Inflammatory macrophage treated with lipopolysaccharide for 1 hour (primary cell): Measurements from ENCODE around the gene TBC1D3G.
"Not testable (repeated sequence)": the region's sequence is repeated elsewhere in the genome, so short reads cannot be mapped to it uniquely, and the experiment has no call there.

Experiments
- DNase-seq, 2 donors: peaks; one replicate each; pipeline ENCODE4 v3.0.0-alpha.2; 2020 to 2022

Gene TBC1D3G

DNA sequence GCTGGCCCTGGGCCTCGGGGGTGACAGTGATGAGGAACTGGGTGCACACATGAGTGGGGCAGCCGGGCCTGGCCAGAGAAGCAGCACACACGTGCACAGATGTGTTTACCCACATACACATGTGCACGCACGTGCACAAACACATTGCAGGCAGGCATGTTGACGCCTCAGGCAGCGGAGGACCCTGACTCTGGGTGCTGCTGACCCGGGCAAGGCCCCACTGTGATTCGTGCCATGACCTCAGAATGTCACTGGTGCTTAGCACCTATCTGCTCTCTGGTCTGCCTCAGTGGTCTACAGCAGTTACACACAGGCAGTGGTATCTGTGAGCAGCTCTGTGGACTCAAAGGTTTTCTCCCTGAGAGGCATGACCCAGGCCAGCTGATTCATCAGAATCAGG lies at the start of gene TBC1D3G:
TBC1D3G (plus strand) TSS at position 301 of the 400 bp plus-strand sequence. CDS start 1,528 bp downstream, outside the sequence.
- not testable (repeated sequence) for DNase-seq

- DNase-seq: not testable (repeated sequence)
Measured at GRCh38 chr17:36283256-36283655, 40.4 kb upstream of the TBC1D3G start.

DNA sequence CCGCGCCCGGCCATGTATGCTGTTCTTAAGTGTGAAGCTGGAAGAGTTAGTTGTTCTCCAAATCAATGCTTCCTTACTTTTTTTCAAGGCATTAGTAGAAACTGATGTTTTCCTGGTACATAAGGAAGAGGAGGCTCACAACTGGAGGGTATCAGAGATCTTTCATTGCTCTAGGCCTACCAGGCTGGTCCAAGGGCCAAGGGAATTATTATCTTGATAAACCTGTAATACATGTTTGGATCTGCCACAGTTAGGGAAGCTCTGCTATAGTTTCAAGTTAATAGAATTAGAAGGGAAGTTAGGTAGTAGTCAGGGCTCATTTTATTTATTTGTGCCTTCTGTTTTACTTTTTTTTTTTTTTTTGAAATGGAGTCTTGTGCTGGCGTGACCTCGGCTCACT lies 39.5 kb upstream of the TBC1D3G start:
- not testable (repeated sequence) for DNase-seq

- DNase-seq: not testable (repeated sequence)
Measured at GRCh38 chr17:36289965-36290612, 33.6 kb upstream of the TBC1D3G start.

DNA sequence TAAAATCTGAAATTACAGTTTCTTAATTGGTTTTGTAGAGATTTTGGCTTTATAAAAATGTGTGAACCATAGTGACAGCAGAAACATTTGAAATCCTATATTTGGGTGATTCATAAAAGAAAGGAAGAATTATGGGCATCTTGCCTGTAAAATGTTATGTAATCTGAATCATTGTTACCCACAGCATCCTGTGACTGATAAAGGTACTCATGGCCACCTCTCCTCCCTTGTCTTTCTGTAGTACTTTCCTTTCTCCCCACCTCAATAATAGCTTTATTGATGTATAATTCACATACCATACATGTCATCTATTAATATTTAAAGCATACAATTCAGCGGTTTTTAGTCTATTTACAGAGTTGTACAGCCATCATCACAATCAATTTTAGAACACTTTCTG lies 28.5 kb upstream of the TBC1D3G start:
- not testable (repeated sequence) for DNase-seq

GRCh38 chr17:36315736-36316135 lies 7.9 kb upstream of the TBC1D3G start:
- not testable (repeated sequence) for DNase-seq

DNA sequence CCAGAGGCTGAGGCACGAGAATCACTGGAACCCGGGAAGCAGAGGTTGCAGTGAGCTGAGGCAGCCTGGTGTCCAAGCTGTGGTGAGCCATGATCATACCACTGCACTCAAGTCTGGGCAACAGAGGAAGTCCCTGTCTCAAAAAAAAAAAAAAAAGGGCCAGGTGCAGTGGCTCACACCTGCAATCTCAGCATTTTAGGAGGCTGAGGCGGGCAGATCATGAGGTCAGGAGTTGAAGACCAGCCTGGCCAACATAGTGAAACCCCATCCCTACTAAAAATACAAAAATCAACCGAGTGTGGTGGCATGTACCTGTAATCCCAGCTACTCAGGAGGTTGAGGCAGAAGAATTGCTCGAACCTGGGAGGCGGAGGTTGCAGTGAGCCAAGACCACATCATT lies 38.8 kb downstream of the TBC1D3G start:
- DNase-seq: not testable (repeated sequence)

- DNase-seq: not testable (repeated sequence)
Measured at GRCh38 chr17:36375938-36376337, 52.3 kb downstream of the TBC1D3G start.
